ENCODE measurements around the gene TBCEL. TPM values are rescaled to one million over a fixed set of nuclear protein-coding genes. Genes with fewer than 3 reads are reported as not detected.

The TBCEL gene
- total RNA-seq (10 to 100 TPM; 22.4 to 22.6 TPM), polyA plus RNA-seq (1 to 10 TPM; 3.7 to 4.0 TPM)

- intact Hi-C loops (cut with micrococcal nuclease), result no loop called here
- ChIA-PET POLR2A (ENCODE audit: partially characterized antibody) (no interaction called here), CTCF (ENCODE audit: partially characterized antibody) (interaction anchor here (1.9 kb wide), 1 partner anchor 169 kb away, joined by 4 read pairs; no protein-coding TSS in a partner anchor)
- Mint-ChIP-seq H3K27ac (peak within 1 kb of the TSS; percentile 74 to 96 (median 91)), H3K27me3 (peaks cover 2% of the 10 kb centered on the region in 2 donors), H3K4me1 (peaks cover 19 to 35% (median 28%) of the 10 kb centered on the region in 4 donors), H3K4me3 (peak within 1 kb of the TSS; percentile 74 to 93 (median 88)), H3K9me3 (no peaks in the 10 kb centered on the region), H3K36me3 (no peaks in the 10 kb centered on the region)
- Histone ChIP-seq H3K36me3 (ENCODE audit: insufficient read depth, low read length) (no peaks in the 10 kb centered on the region), H3K9me3 (ENCODE audit: control insufficient read depth in 1 of 2, low read length in 2 of 2) (no peaks in the 10 kb centered on the region), H3K27ac (ENCODE audit: low read depth, low read length) (peak within 1 kb of the TSS; percentile 51), H3K4me3 (ENCODE audit: low read length in 2 of 2) (peak within 1 kb of the TSS; percentile 21 to 67), H3K4me1 (ENCODE audit: insufficient read depth, low read length) (peaks cover 18% of the 10 kb centered on the region), H3K27me3 (ENCODE audit: insufficient read depth, low read length) (no peaks in the 10 kb centered on the region)
- peak; percentile 76 to 82 (median 82) for DNase-seq
These were observed at the start of gene TBCEL for GRCh38 chr11:121023848-121024751. TSS of gene TBCEL (plus strand) at chr11:121024102. CDS start at chr11:121045691, 21,589 bp downstream.

GRCh38 chr11:120974466-120974865 lies 49.4 kb upstream of the TBCEL start:
- H3K4me1 Mint-ChIP-seq, result no peaks in the 10 kb centered on the region
- no peaks in the 10 kb centered on the region for H3K4me1 ChIP-seq (ENCODE audit: insufficient read depth, low read length)
- intact Hi-C loops (cut with micrococcal nuclease), result no loop called here
- POLR2A ChIA-PET (ENCODE audit: partially characterized antibody), result no interaction called here
- H3K9me3 Mint-ChIP-seq, result no peaks in the 10 kb centered on the region
- H3K27me3 ChIP-seq (ENCODE audit: insufficient read depth, low read length), result no peaks in the 10 kb centered on the region
- CTCF ChIA-PET (ENCODE audit: partially characterized antibody), result no interaction called here
- DNase-seq, result no peak
- H3K36me3 ChIP-seq (ENCODE audit: insufficient read depth, low read length), result no peaks in the 10 kb centered on the region
- no peak overlapping the region for H3K4me3 Mint-ChIP-seq
- no peak overlapping the region for H3K4me3 ChIP-seq (ENCODE audit: low read length in 2 of 2)
- H3K27ac ChIP-seq (ENCODE audit: low read depth, low read length), result no peak overlapping the region
- peaks cover 24 to 40% of the 10 kb centered on the region in 2 donors for H3K27me3 Mint-ChIP-seq
- H3K27ac Mint-ChIP-seq, result peak overlapping the region in 1 of 7 donors; percentile 14
- no peaks in the 10 kb centered on the region for H3K36me3 Mint-ChIP-seq
- H3K9me3 ChIP-seq (ENCODE audit: control insufficient read depth in 1 of 2, low read length in 2 of 2), result no peaks in the 10 kb centered on the region

GRCh38 chr11:120974965-120975364 lies 48.9 kb upstream of the TBCEL start:
- intact Hi-C loops (cut with micrococcal nuclease), result no loop called here
- H3K9me3 Mint-ChIP-seq, result no peaks in the 10 kb centered on the region
- no peak overlapping the region for H3K27ac Mint-ChIP-seq
- peaks cover 25 to 40% of the 10 kb centered on the region in 2 donors for H3K27me3 Mint-ChIP-seq
- H3K36me3 Mint-ChIP-seq, result no peaks in the 10 kb centered on the region
- H3K4me3 Mint-ChIP-seq, result no peak overlapping the region
- no peaks in the 10 kb centered on the region for H3K4me1 Mint-ChIP-seq
- ChIA-PET POLR2A (ENCODE audit: partially characterized antibody) (no interaction called here), CTCF (ENCODE audit: partially characterized antibody) (no interaction called here)
- Histone ChIP-seq H3K9me3 (ENCODE audit: control insufficient read depth in 1 of 2, low read length in 2 of 2) (no peaks in the 10 kb centered on the region), H3K27ac (ENCODE audit: low read depth, low read length) (no peak overlapping the region), H3K27me3 (ENCODE audit: insufficient read depth, low read length) (no peaks in the 10 kb centered on the region), H3K36me3 (ENCODE audit: insufficient read depth, low read length) (no peaks in the 10 kb centered on the region), H3K4me1 (ENCODE audit: insufficient read depth, low read length) (no peaks in the 10 kb centered on the region), H3K4me3 (ENCODE audit: low read length in 2 of 2) (no peak overlapping the region)
- DNase-seq, result no peak

GRCh38 chr11:120977266-120978137 lies 46.4 kb upstream of the TBCEL start:
- intact Hi-C loops (cut with micrococcal nuclease), result no loop called here
- Mint-ChIP-seq H3K27ac (no peak overlapping the region), H3K27me3 (peaks cover 17 to 32% of the 10 kb centered on the region in 2 donors), H3K4me1 (no peaks in the 10 kb centered on the region), H3K4me3 (no peak overlapping the region), H3K9me3 (no peaks in the 10 kb centered on the region), H3K36me3 (no peaks in the 10 kb centered on the region)
- Histone ChIP-seq H3K27ac (ENCODE audit: low read depth, low read length) (no peak overlapping the region), H3K27me3 (ENCODE audit: insufficient read depth, low read length) (no peaks in the 10 kb centered on the region), H3K9me3 (ENCODE audit: control insufficient read depth in 1 of 2, low read length in 2 of 2) (no peaks in the 10 kb centered on the region), H3K36me3 (ENCODE audit: insufficient read depth, low read length) (no peaks in the 10 kb centered on the region), H3K4me3 (ENCODE audit: low read length in 2 of 2) (no peak overlapping the region), H3K4me1 (ENCODE audit: insufficient read depth, low read length) (no peaks in the 10 kb centered on the region)
- POLR2A ChIA-PET (ENCODE audit: partially characterized antibody), result no interaction called here
- DNase-seq, result no peak
- CTCF ChIA-PET (ENCODE audit: partially characterized antibody), result no interaction called here

- Mint-ChIP-seq H3K27ac (no peak overlapping the region), H3K36me3 (no peaks in the 10 kb centered on the region), H3K4me3 (no peak overlapping the region), H3K27me3 (peaks cover 24 to 38% of the 10 kb centered on the region in 2 donors), H3K4me1 (no peaks in the 10 kb centered on the region), H3K9me3 (no peaks in the 10 kb centered on the region)
- intact Hi-C loops (cut with micrococcal nuclease), result no loop called here
- CTCF ChIA-PET (ENCODE audit: partially characterized antibody), result no interaction called here
- no peaks in the 10 kb centered on the region for H3K4me1 ChIP-seq (ENCODE audit: insufficient read depth, low read length)
- H3K27ac ChIP-seq (ENCODE audit: low read depth, low read length), result no peak overlapping the region
- no peaks in the 10 kb centered on the region for H3K9me3 ChIP-seq (ENCODE audit: control insufficient read depth in 1 of 2, low read length in 2 of 2)
- H3K36me3 ChIP-seq (ENCODE audit: insufficient read depth, low read length), result no peaks in the 10 kb centered on the region
- DNase-seq, result no peak
- POLR2A ChIA-PET (ENCODE audit: partially characterized antibody), result no interaction called here
- H3K27me3 ChIP-seq (ENCODE audit: insufficient read depth, low read length), result no peaks in the 10 kb centered on the region
- H3K4me3 ChIP-seq (ENCODE audit: low read length in 2 of 2), result no peak overlapping the region
These were observed 45.2 kb upstream of the TBCEL start for GRCh38 chr11:120978701-120979100.

- POLR2A ChIA-PET (ENCODE audit: partially characterized antibody), result interaction anchor here (1.1 kb wide), 1 partner anchor 11 kb away, joined by 3 read pairs; no protein-coding TSS in a partner anchor
- CTCF ChIA-PET (ENCODE audit: partially characterized antibody), result no interaction called here
- Mint-ChIP-seq H3K9me3 (no peaks in the 10 kb centered on the region), H3K27me3 (peaks cover 27% of the 10 kb centered on the region in 2 donors), H3K4me3 (peak overlapping the region; percentile 68 to 90 (median 79)), H3K36me3 (peaks cover 0 to 2% of the 10 kb centered on the region in 2 donors), H3K4me1 (peaks cover 6 to 14% (median 9%) of the 10 kb centered on the region in 4 donors), H3K27ac (peak overlapping the region in 2 of 7 donors; percentile 38 to 51)
- H3K27ac ChIP-seq (ENCODE audit: low read depth, low read length), result no peak overlapping the region
- H3K36me3 ChIP-seq (ENCODE audit: insufficient read depth, low read length), result no peaks in the 10 kb centered on the region
- peaks cover 6% of the 10 kb centered on the region for H3K27me3 ChIP-seq (ENCODE audit: insufficient read depth, low read length)
- H3K4me3 ChIP-seq (ENCODE audit: low read length in 2 of 2), result peak overlapping the region in 1 of 2 donors; percentile 25
- DNase-seq, result peak; percentile 25 to 53 (median 30)
- H3K9me3 ChIP-seq (ENCODE audit: control insufficient read depth in 1 of 2, low read length in 2 of 2), result no peaks in the 10 kb centered on the region
- intact Hi-C loops (cut with micrococcal nuclease), result no loop called here
- H3K4me1 ChIP-seq (ENCODE audit: insufficient read depth, low read length), result peaks cover 9% of the 10 kb centered on the region
These were observed 38.0 kb upstream of the TBCEL start for GRCh38 chr11:120985718-120986569.

Measured in CD4-positive, alpha-beta memory T cell (primary cell).